B cell (primary cell): ENCODE results near the gene FGF5. TPM values are rescaled to one million over a fixed set of nuclear protein-coding genes. Genes with fewer than 3 reads are reported as not detected.

ENCODE experiments used
- ATAC-seq: fragments of 200-7000 bp; cut with Tn5 transposase; one replicate; pipeline ENCODE4 v1.10.0; 2021; ENCODE audit warnings: low read depth, mild to moderate bottlenecking, moderate number of reproducible peaks, moderate library complexity
- CTCF ChIA-PET: fragments of 350-600 bp; sonication (Branson Sonifier 250); formaldehyde crosslinking; loops from one replicate; lab custom pipeline; 2021; ENCODE audit warnings: antibody characterized with exemption, inconsistent platforms; lab: Charles Lee
- POLR2A ChIA-PET: fragments of 350-600 bp; sonication (Branson Sonifier 250); formaldehyde crosslinking; loops from one replicate; lab custom pipeline; 2021; ENCODE audit warnings: antibody characterized with exemption; lab: Charles Lee
- DNase-seq: peaks from one replicate; pipeline ENCODE4 v3.0.0; 2013
- H2AFZ ChIP-seq: 2 replicates; pipeline ENCODE4 v1.6.1; 2012; ENCODE audit warnings: mild to moderate bottlenecking, low read depth, low read length; ENCODE audit not compliant: insufficient read depth, poor library complexity, severe bottlenecking
- H3K27ac ChIP-seq, 2 donors: 1 replicate in 1 of 2; 2 replicates in 1 of 2; pipeline ENCODE4 v1.5.1; 2012 to 2013; ENCODE audit warnings: low read length in 2 of 2, mild to moderate bottlenecking in 2 of 2, moderate library complexity in 1 of 2
- H3K27me3 ChIP-seq, 4 experiments: fragments of 200-600 bp in 1 of 4; sonication (generic) in 1 of 4; replicated peaks in 1 of 4; 1 replicate in 2 of 4; 2 replicates in 2 of 4; pipeline versions ENCODE4 v1.6.1 to v1.7.0; 2013 to 2016; ENCODE audit warnings: low read length in 3 of 4, mild to moderate bottlenecking in 2 of 4, mixed read lengths in 1 of 4, moderate library complexity in 1 of 4; ENCODE audit not compliant: insufficient read depth in 4 of 4, control insufficient read depth in 3 of 4; ENCODE audit errors: control extremely low read depth in 1 of 4
- H3K36me3 ChIP-seq, 2 experiments: replicated peaks in 1 of 2; 1 replicate in 1 of 2; 2 replicates in 1 of 2; pipeline versions ENCODE4 v1.6.1 to v1.7.1; 2013; ENCODE audit warnings: low read length in 1 of 2; ENCODE audit not compliant: insufficient read depth in 2 of 2, control insufficient read depth in 1 of 2; ENCODE audit errors: control extremely low read depth in 1 of 2, extremely low read depth in 1 of 2
- H3K4me1 ChIP-seq, 2 donors: fragments of 200-600 bp in 1 of 2; sonication (generic) in 1 of 2; 1 replicate in 1 of 2; 2 replicates in 1 of 2; pipeline versions ENCODE4 v1.5.1 to v1.6.1; 2013 to 2017; ENCODE audit warnings: low read length in 2 of 2; ENCODE audit not compliant: control insufficient read depth in 2 of 2, insufficient read depth in 2 of 2
- H3K4me2 ChIP-seq: replicated peaks from 2 replicates; pipeline ENCODE3; 2012; ENCODE audit warnings: mild to moderate bottlenecking, low read depth, low read length; ENCODE audit not compliant: poor library complexity, severe bottlenecking
- H3K4me3 ChIP-seq, 5 experiments: fragments of 200-600 bp in 1 of 5; sonication (generic) in 1 of 5; 1 replicate in 3 of 5; 2 replicates in 2 of 5; pipeline versions ENCODE4 v1.5.1 to v1.7.0; 2011 to 2016; ENCODE audit warnings: low read length in 4 of 5, mild to moderate bottlenecking in 4 of 5, low read depth in 2 of 5, control low read depth in 1 of 5, moderate library complexity in 1 of 5; ENCODE audit not compliant: insufficient read depth in 1 of 5; ENCODE audit errors: control extremely low read depth in 1 of 5, extremely low read depth in 1 of 5
- H3K79me2 ChIP-seq: fragments of 200-600 bp; sonication (generic); one replicate; pipeline ENCODE4 v1.6.0; 2016; ENCODE audit warnings: low read length; ENCODE audit not compliant: control insufficient read depth, insufficient read depth
- H3K9ac ChIP-seq: fragments of 200-600 bp; sonication (generic); 2 replicates; pipeline ENCODE4 v1.6.1; 2017; ENCODE audit warnings: mild to moderate bottlenecking, low read length, moderate library complexity
- H3K9me3 ChIP-seq, 3 donors: one replicate each; pipeline versions ENCODE4 v1.6.1 to v1.7.1; 2013; ENCODE audit warnings: low read length in 2 of 3; ENCODE audit not compliant: control insufficient read depth in 2 of 3, insufficient read depth in 1 of 3; ENCODE audit errors: control extremely low read depth in 1 of 3
- H4K20me1 ChIP-seq: 2 replicates; pipeline ENCODE4 v1.6.0; 2012; ENCODE audit warnings: mild to moderate bottlenecking, low read length; ENCODE audit not compliant: insufficient read depth, control insufficient read depth, poor library complexity, severe bottlenecking
- H3K27ac Mint-ChIP-seq: one replicate; pipeline ENCODE4 v1.8.0; 2021; ENCODE audit warnings: mixed read lengths
- H3K27me3 Mint-ChIP-seq: one replicate; pipeline ENCODE4 v1.8.0; 2021; ENCODE audit warnings: mixed read lengths
- H3K4me1 Mint-ChIP-seq: one replicate; pipeline ENCODE4 v1.8.0; 2021; ENCODE audit warnings: mixed read lengths
- H3K4me3 Mint-ChIP-seq: one replicate; pipeline ENCODE4 v1.8.0; 2021; ENCODE audit warnings: mixed read lengths
- H3K9me3 Mint-ChIP-seq: one replicate; pipeline ENCODE4 v1.8.0; 2022; ENCODE audit warnings: mixed read lengths; ENCODE audit not compliant: insufficient read depth
- EZH2 ChIP-seq: IDR thresholded peaks from 2 replicates; pipeline ENCODE4 v1.6.1; 2012; ENCODE audit warnings: borderline replicate concordance, low read depth, mild to moderate bottlenecking, moderate library complexity, low read length; ENCODE audit not compliant: insufficient read depth, poor library complexity, severe bottlenecking
- WGBS: methylation state at CpG from one replicate; pipeline ENCODE4 v1.1.5; 2013; ENCODE audit warnings: missing lambda C conversion rate; ENCODE audit not compliant: insufficient coverage; 5-methylcytosine and 5-hydroxymethylcytosine counted together
- intact Hi-C: fragments of 100-400 bp; cut with micrococcal nuclease; formaldehyde crosslinking; loops from one replicate; pipeline ENCODE4 v1.10.0; 2022
- polyA plus RNA-seq: library from polyadenylated mRNA; depleted of rRNA; stranded (reverse); fragments of >200 nt; gene quantifications from 2 replicates; pipeline ENCODE4 v1.2.3, GENCODE V29; 2012
- total RNA-seq, 2 donors: library from RNA; stranded (reverse); fragments of 120-200 nt in 1 of 2; gene quantifications; 1 replicate in 1 of 2; 2 replicates in 1 of 2; pipeline versions ENCODE4 v1.2.3 to v1.2.4, GENCODE V29; 2013 to 2022
- TF ChIP-seq, protein P1 (sequence below): fragments of 200-600 bp; IDR thresholded peaks from one replicate; pipeline ENCODE4 v1.8.0; 2022; ENCODE audit warnings: antibody characterized with exemption, mild to moderate bottlenecking

FGF5 gene
- total and polyA plus RNA-seq, 2 donors (not counting 1 experiment from before 2014, with no cell fraction given) = 0.01 TPM; not detected in 1

- H3K27ac Mint-ChIP-seq = no peak overlapping the region
- no peaks in the 10 kb centered on the region for H3K9me3 Mint-ChIP-seq
- no peak overlapping the region for H3K4me3 Mint-ChIP-seq
- no peaks in the 10 kb centered on the region for H3K36me3 ChIP-seq
- no peak overlapping the region for H3K4me3 ChIP-seq
- no peak overlapping the region for H2AFZ ChIP-seq
- peaks cover 15% of the 10 kb centered on the region for H3K27me3 Mint-ChIP-seq
- H3K4me1 ChIP-seq = no peaks in the 10 kb centered on the region
- no peaks in the 10 kb centered on the region for H4K20me1 ChIP-seq
- TF ChIP-seq, protein P1, sequence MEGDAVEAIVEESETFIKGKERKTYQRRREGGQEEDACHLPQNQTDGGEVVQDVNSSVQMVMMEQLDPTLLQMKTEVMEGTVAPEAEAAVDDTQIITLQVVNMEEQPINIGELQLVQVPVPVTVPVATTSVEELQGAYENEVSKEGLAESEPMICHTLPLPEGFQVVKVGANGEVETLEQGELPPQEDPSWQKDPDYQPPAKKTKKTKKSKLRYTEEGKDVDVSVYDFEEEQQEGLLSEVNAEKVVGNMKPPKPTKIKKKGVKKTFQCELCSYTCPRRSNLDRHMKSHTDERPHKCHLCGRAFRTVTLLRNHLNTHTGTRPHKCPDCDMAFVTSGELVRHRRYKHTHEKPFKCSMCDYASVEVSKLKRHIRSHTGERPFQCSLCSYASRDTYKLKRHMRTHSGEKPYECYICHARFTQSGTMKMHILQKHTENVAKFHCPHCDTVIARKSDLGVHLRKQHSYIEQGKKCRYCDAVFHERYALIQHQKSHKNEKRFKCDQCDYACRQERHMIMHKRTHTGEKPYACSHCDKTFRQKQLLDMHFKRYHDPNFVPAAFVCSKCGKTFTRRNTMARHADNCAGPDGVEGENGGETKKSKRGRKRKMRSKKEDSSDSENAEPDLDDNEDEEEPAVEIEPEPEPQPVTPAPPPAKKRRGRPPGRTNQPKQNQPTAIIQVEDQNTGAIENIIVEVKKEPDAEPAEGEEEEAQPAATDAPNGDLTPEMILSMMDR = no peak
- no peak for TF ChIP-seq EZH2
- no peaks in the 10 kb centered on the region for H3K9me3 ChIP-seq
- H3K4me2 ChIP-seq = no peak overlapping the region
- no peak overlapping the region for H3K27ac ChIP-seq
- DNase-seq (no peak), ATAC-seq (no peak)
- ChIA-PET CTCF (no interaction called here), POLR2A (no interaction called here)
- H3K79me2 ChIP-seq = no peaks in the 10 kb centered on the region
- no peak overlapping the region for H3K9ac ChIP-seq
- no peaks in the 10 kb centered on the region for H3K4me1 Mint-ChIP-seq
- peaks cover 0 to 5% (median 0%) of the 10 kb centered on the region in 4 experiments for H3K27me3 ChIP-seq
- intact Hi-C loops = no loop called here
Measured at GRCh38 chr4:80322716-80323115, 56.3 kb downstream of the FGF5 start.

GRCh38 chr4:80324171-80324570, 57.7 kb downstream of the FGF5 start:
- Histone ChIP-seq H4K20me1 (no peaks in the 10 kb centered on the region), H3K4me3 (no peak overlapping the region), H3K9me3 (no peaks in the 10 kb centered on the region), H3K4me1 (no peaks in the 10 kb centered on the region), H3K79me2 (no peaks in the 10 kb centered on the region), H3K27me3 (peaks cover 0 to 5% (median 0%) of the 10 kb centered on the region in 4 experiments), H3K36me3 (no peaks in the 10 kb centered on the region), H3K27ac (no peak overlapping the region), H2AFZ (no peak overlapping the region), H3K9ac (no peak overlapping the region), H3K4me2 (no peak overlapping the region)
- TF ChIP-seq, protein P1 = no peak
- no peak for TF ChIP-seq EZH2
- ChIA-PET POLR2A (no interaction called here), CTCF (no interaction called here)
- Mint-ChIP-seq H3K27me3 (peaks cover 16% of the 10 kb centered on the region), H3K4me1 (no peaks in the 10 kb centered on the region), H3K27ac (no peak overlapping the region), H3K9me3 (no peaks in the 10 kb centered on the region), H3K4me3 (no peak overlapping the region)
- intact Hi-C loops = no loop called here
- no CpG with 5 or more reads among the region's 6 CpGs for WGBS
- ATAC-seq (no peak), DNase-seq (no peak)
